ENCODE data around the gene MYO3B.

DNA sequence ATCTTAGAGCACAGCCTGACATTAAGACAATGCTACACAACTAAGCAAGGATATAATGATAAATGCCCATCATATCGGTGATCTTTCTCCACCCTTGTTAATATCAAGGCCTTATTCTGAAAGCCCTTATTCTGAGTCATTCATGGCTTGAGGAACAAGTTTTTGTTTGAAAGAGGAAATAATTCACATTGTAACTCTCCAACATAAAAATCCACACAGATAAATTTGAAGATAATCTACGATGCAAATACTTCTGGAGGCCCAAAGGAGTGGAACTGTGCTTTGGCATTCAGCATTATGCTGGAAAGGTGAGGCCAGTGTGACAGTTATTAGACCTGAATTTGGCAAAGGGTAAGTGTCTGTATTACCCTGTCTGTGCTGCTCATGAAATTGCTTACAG is 227.4 kb downstream of the MYO3B start:
- TF ChIP-seq POLR2A (IDR thresholded peaks at IDR 0.05; ENCODE audit: low read length), result no peak
- TF ChIP-seq GATA1 (IDR thresholded peaks at IDR 0.05; ENCODE audit: low read depth, low read length), result no peak
